Activated naive CD8-positive, alpha-beta T cell treated with anti-CD3 and anti-CD28 coated beads, Interleukin-2, amount 10 ng/mL, durations not matched to agents 7 days and 5 days (primary cell): ENCODE measurements around the gene TBC1D19. TPM values are rescaled to one million over a fixed set of nuclear protein-coding genes. Genes with fewer than 3 reads are reported as not detected.

Experiments
- ATAC-seq: fragments of 150-1000 bp; cut with Tn5 transposase; one replicate; pipeline ENCODE4 v1.10.0; 2021; ENCODE audit warnings: low read depth, moderate library complexity
- POLR2A ChIA-PET: fragments of 350-600 bp; sonication (Branson Sonifier 250); formaldehyde crosslinking; loops from one replicate; lab custom pipeline; 2021; ENCODE audit warnings: antibody characterized with exemption; lab: Charles Lee
- DNase-seq: peaks from one replicate; pipeline ENCODE4 v3.0.0; 2021
- H3K27ac Mint-ChIP-seq: one replicate; pipeline ENCODE4 v1.8.0; 2022; ENCODE audit warnings: mild to moderate bottlenecking, mixed read lengths
- H3K27me3 Mint-ChIP-seq: one replicate; pipeline ENCODE4 v1.8.0; 2022; ENCODE audit warnings: mild to moderate bottlenecking, moderate library complexity, mixed read lengths
- H3K36me3 Mint-ChIP-seq: one replicate; pipeline ENCODE4 v1.8.0; 2021; ENCODE audit warnings: mild to moderate bottlenecking, mixed read lengths
- H3K4me1 Mint-ChIP-seq: one replicate; pipeline ENCODE4 v1.8.0; 2021; ENCODE audit warnings: mixed read lengths
- H3K4me3 Mint-ChIP-seq: one replicate; pipeline ENCODE4 v1.8.0; 2022; ENCODE audit warnings: mild to moderate bottlenecking, moderate library complexity, mixed read lengths
- H3K9me3 Mint-ChIP-seq: one replicate; pipeline ENCODE4 v1.8.0; 2021; ENCODE audit warnings: mixed read lengths
- total RNA-seq, 2 experiments: library from RNA; stranded (reverse); gene quantifications; one replicate each; pipeline ENCODE4 v1.2.3, GENCODE V29; 2021

The TBC1D19 gene
- total RNA-seq, 2 experiments from 2014 or later: 6.5 to 7.0 TPM

- peaks cover 5% of the 10 kb centered on the region for H3K36me3 Mint-ChIP-seq
- POLR2A ChIA-PET: no interaction called here
- peaks cover 8% of the 10 kb centered on the region for H3K4me1 Mint-ChIP-seq
- no peaks in the 10 kb centered on the region for H3K27me3 Mint-ChIP-seq
- no peak for ATAC-seq
- H3K27ac Mint-ChIP-seq: no peak overlapping the region
- DNase-seq: no peak
- H3K9me3 Mint-ChIP-seq: peaks cover 3% of the 10 kb centered on the region
- H3K4me3 Mint-ChIP-seq: no peak overlapping the region
Observed at GRCh38 chr4:26764231-26764630, 180.3 kb downstream of the TBC1D19 start.

- peaks cover 8% of the 10 kb centered on the region for H3K4me1 Mint-ChIP-seq
- H3K9me3 Mint-ChIP-seq: peaks cover 3% of the 10 kb centered on the region
- DNase-seq: no peak
- H3K36me3 Mint-ChIP-seq: peaks cover 6% of the 10 kb centered on the region
- H3K27ac Mint-ChIP-seq: no peak overlapping the region
- ATAC-seq: no peak
- POLR2A ChIA-PET: no interaction called here
- H3K27me3 Mint-ChIP-seq: no peaks in the 10 kb centered on the region
- H3K4me3 Mint-ChIP-seq: no peak overlapping the region
Observed at GRCh38 chr4:26765515-26765914, 181.6 kb downstream of the TBC1D19 start.

GRCh38 chr4:26766141-26766540, 182.3 kb downstream of the TBC1D19 start:
- peaks cover 8% of the 10 kb centered on the region for H3K4me1 Mint-ChIP-seq
- no peak overlapping the region for H3K27ac Mint-ChIP-seq
- POLR2A ChIA-PET: no interaction called here
- no peaks in the 10 kb centered on the region for H3K27me3 Mint-ChIP-seq
- DNase-seq (no peak), ATAC-seq (no peak)
- peaks cover 6% of the 10 kb centered on the region for H3K36me3 Mint-ChIP-seq
- H3K4me3 Mint-ChIP-seq: no peak overlapping the region
- peaks cover 3% of the 10 kb centered on the region for H3K9me3 Mint-ChIP-seq

GRCh38 chr4:26772096-26772873, 188.4 kb downstream of the TBC1D19 start:
- H3K36me3 Mint-ChIP-seq: peaks cover 2% of the 10 kb centered on the region
- ATAC-seq (no peak), DNase-seq (no peak)
- no peak overlapping the region for H3K4me3 Mint-ChIP-seq
- no peaks in the 10 kb centered on the region for H3K9me3 Mint-ChIP-seq
- POLR2A ChIA-PET: no interaction called here
- no peaks in the 10 kb centered on the region for H3K27me3 Mint-ChIP-seq
- no peak overlapping the region for H3K27ac Mint-ChIP-seq
- no peaks in the 10 kb centered on the region for H3K4me1 Mint-ChIP-seq

GRCh38 chr4:26779224-26779623, 195.3 kb downstream of the TBC1D19 start:
- ATAC-seq (no peak), DNase-seq (no peak)
- H3K4me3 Mint-ChIP-seq: no peak overlapping the region
- H3K9me3 Mint-ChIP-seq: no peaks in the 10 kb centered on the region
- no peak overlapping the region for H3K27ac Mint-ChIP-seq
- peaks cover 5% of the 10 kb centered on the region for H3K4me1 Mint-ChIP-seq
- POLR2A ChIA-PET: no interaction called here
- no peaks in the 10 kb centered on the region for H3K27me3 Mint-ChIP-seq
- H3K36me3 Mint-ChIP-seq: peaks cover 2% of the 10 kb centered on the region

- peaks cover 2% of the 10 kb centered on the region for H3K36me3 Mint-ChIP-seq
- no peak overlapping the region for H3K27ac Mint-ChIP-seq
- no peaks in the 10 kb centered on the region for H3K9me3 Mint-ChIP-seq
- no peak overlapping the region for H3K4me3 Mint-ChIP-seq
- DNase-seq (no peak), ATAC-seq (no peak)
- H3K4me1 Mint-ChIP-seq: peaks cover 5% of the 10 kb centered on the region
- POLR2A ChIA-PET: no interaction called here
- H3K27me3 Mint-ChIP-seq: no peaks in the 10 kb centered on the region
Observed at GRCh38 chr4:26779674-26780073, 195.8 kb downstream of the TBC1D19 start.

GRCh38 chr4:26780539-26780938, 196.7 kb downstream of the TBC1D19 start:
- peaks cover 5% of the 10 kb centered on the region for H3K4me1 Mint-ChIP-seq
- POLR2A ChIA-PET: no interaction called here
- no peaks in the 10 kb centered on the region for H3K9me3 Mint-ChIP-seq
- peaks cover 2% of the 10 kb centered on the region for H3K36me3 Mint-ChIP-seq
- no peak overlapping the region for H3K27ac Mint-ChIP-seq
- no peaks in the 10 kb centered on the region for H3K27me3 Mint-ChIP-seq
- no peak for DNase-seq
- no peak for ATAC-seq
- H3K4me3 Mint-ChIP-seq: no peak overlapping the region

- ATAC-seq (no peak), DNase-seq (no peak)
- H3K27ac Mint-ChIP-seq: no peak overlapping the region
- POLR2A ChIA-PET: no interaction called here
- H3K27me3 Mint-ChIP-seq: no peaks in the 10 kb centered on the region
- no peaks in the 10 kb centered on the region for H3K9me3 Mint-ChIP-seq
- H3K4me1 Mint-ChIP-seq: peaks cover 5% of the 10 kb centered on the region
- no peak overlapping the region for H3K4me3 Mint-ChIP-seq
- H3K36me3 Mint-ChIP-seq: peaks cover 2% of the 10 kb centered on the region
Observed at GRCh38 chr4:26782168-26782829, 198.4 kb downstream of the TBC1D19 start.

GRCh38 chr4:26782830-26783202, 198.9 kb downstream of the TBC1D19 start:
- DNase-seq: no peak
- Mint-ChIP-seq H3K4me3 (no peak overlapping the region), H3K27me3 (no peaks in the 10 kb centered on the region), H3K36me3 (peaks cover 2% of the 10 kb centered on the region), H3K27ac (no peak overlapping the region), H3K9me3 (no peaks in the 10 kb centered on the region), H3K4me1 (peaks cover 11% of the 10 kb centered on the region)
- POLR2A ChIA-PET: no interaction called here
- ATAC-seq: no peak

GRCh38 chr4:26784207-26784865, 200.5 kb downstream of the TBC1D19 start:
- DNase-seq (no peak), ATAC-seq (no peak)
- H3K4me3 Mint-ChIP-seq: no peak overlapping the region
- H3K27ac Mint-ChIP-seq: no peak overlapping the region
- H3K9me3 Mint-ChIP-seq: peaks cover 2% of the 10 kb centered on the region
- POLR2A ChIA-PET: no interaction called here
- peaks cover 2% of the 10 kb centered on the region for H3K36me3 Mint-ChIP-seq
- H3K4me1 Mint-ChIP-seq: peaks cover 18% of the 10 kb centered on the region
- H3K27me3 Mint-ChIP-seq: peaks cover 3% of the 10 kb centered on the region

GRCh38 chr4:26785312-26785711, 201.4 kb downstream of the TBC1D19 start:
- DNase-seq (no peak), ATAC-seq (no peak)
- Mint-ChIP-seq H3K27ac (no peak overlapping the region), H3K4me1 (peaks cover 18% of the 10 kb centered on the region), H3K27me3 (peaks cover 3% of the 10 kb centered on the region), H3K36me3 (peaks cover 2% of the 10 kb centered on the region), H3K9me3 (peaks cover 2% of the 10 kb centered on the region), H3K4me3 (no peak overlapping the region)
- POLR2A ChIA-PET: no interaction called here

GRCh38 chr4:26785810-26786209, 201.9 kb downstream of the TBC1D19 start:
- no peak overlapping the region for H3K4me3 Mint-ChIP-seq
- peaks cover 18% of the 10 kb centered on the region for H3K4me1 Mint-ChIP-seq
- POLR2A ChIA-PET: no interaction called here
- peaks cover 3% of the 10 kb centered on the region for H3K27me3 Mint-ChIP-seq
- peaks cover 2% of the 10 kb centered on the region for H3K9me3 Mint-ChIP-seq
- no peak overlapping the region for H3K27ac Mint-ChIP-seq
- DNase-seq: no peak
- peaks cover 2% of the 10 kb centered on the region for H3K36me3 Mint-ChIP-seq
- no peak for ATAC-seq

GRCh38 chr4:26786916-26787315, 203.0 kb downstream of the TBC1D19 start:
- H3K4me3 Mint-ChIP-seq: no peak overlapping the region
- ATAC-seq: no peak
- peaks cover 16% of the 10 kb centered on the region for H3K4me1 Mint-ChIP-seq
- POLR2A ChIA-PET: interaction anchor here (0.6 kb wide), 1 partner anchor 47 kb away, joined by 3 read pairs; no protein-coding TSS in a partner anchor
- no peak for DNase-seq
- H3K36me3 Mint-ChIP-seq: peaks cover 2% of the 10 kb centered on the region
- H3K9me3 Mint-ChIP-seq: peaks cover 2% of the 10 kb centered on the region
- H3K27me3 Mint-ChIP-seq: peaks cover 3% of the 10 kb centered on the region
- no peak overlapping the region for H3K27ac Mint-ChIP-seq
